Testis (tissue), 3 donors: ENCODE results near the gene SIK2. TPM values are rescaled to one million over a fixed set of nuclear protein-coding genes. Genes with fewer than 3 reads are reported as not detected.

Experiments used
- DNase-seq: peaks from one replicate; pipeline ENCODE4 v3.0.0-alpha.2; 2019
- H3K27ac ChIP-seq, 2 donors: fragments of 200-600 bp; sonication (generic); one replicate each; pipeline ENCODE4 v1.5.1; 2019
- H3K27me3 ChIP-seq: fragments of 200-600 bp; sonication (generic); one replicate; pipeline ENCODE4 v1.5.1; 2019
- H3K36me3 ChIP-seq: fragments of 200-600 bp; sonication (generic); one replicate; pipeline ENCODE4 v1.5.1; 2017; ENCODE audit warnings: low read depth; ENCODE audit errors: missing control alignments
- H3K4me1 ChIP-seq: fragments of 200-600 bp; sonication (generic); one replicate; pipeline ENCODE4 v1.5.1; 2019
- H3K4me3 ChIP-seq, 2 donors: fragments of 200-600 bp; sonication (generic); one replicate each; pipeline ENCODE4 v1.5.1; 2017 to 2019
- H3K9me3 ChIP-seq: fragments of 200-600 bp; sonication (generic); one replicate; pipeline ENCODE4 v1.5.1; 2017
- CTCF ChIP-seq, 3 experiments: fragments of 450-650 bp in 2 of 3; fragments of 200-600 bp in 1 of 3; sonication (generic) in 1 of 3; IDR thresholded peaks; one replicate each; pipeline ENCODE4 v1.5.1; 2016 to 2019; ENCODE audit warnings: antibody characterized with exemption in 3 of 3, mild to moderate bottlenecking in 2 of 3, moderate library complexity in 1 of 3
- POLR2A ChIP-seq: fragments of 450-650 bp; IDR thresholded peaks from one replicate; pipeline ENCODE4 v1.6.1; 2017; ENCODE audit warnings: antibody characterized with exemption, mild to moderate bottlenecking, moderate library complexity
- WGBS, 2 donors: methylation state at CpG; one replicate each; pipeline ENCODE4 v1.1.5; 2018; 5-methylcytosine and 5-hydroxymethylcytosine counted together
- intact Hi-C: fragments of 100-400 bp; cut with DNase I; formaldehyde crosslinking; loops from one replicate; pipeline ENCODE4 v1.15.1; 2023; ENCODE audit warnings: low total_unique reads
- polyA plus RNA-seq: library from polyadenylated mRNA; stranded (reverse); fragments of 350-450 nt; fragmentation: Illumina TruSeq; extraction: RNeasy Lipid Tissue Mini Kit (QIAGEN cat#74804); gene quantifications from one replicate; pipeline ENCODE4 v1.2.3, GENCODE V29; 2014; ENCODE audit warnings: low read depth, low replicate concordance; ENCODE audit not compliant: insufficient read depth
- total RNA-seq, 2 donors: library from RNA; depleted of rRNA; stranded (reverse); fragments of >200 nt; gene quantifications; one replicate each; pipeline ENCODE4 v1.2.3, GENCODE V29; 2016

Gene SIK2
- total and polyA plus RNA-seq, 3 donors from 2014 or later, result 7.6 to 9.8 (median 8.9) TPM

GRCh38 chr11:111718436-111718835 lies 116.2 kb downstream of the SIK2 start:
- Histone ChIP-seq H3K27ac (no peak overlapping the region), H3K4me1 (no peaks in the 10 kb centered on the region), H3K9me3 (no peaks in the 10 kb centered on the region), H3K27me3 (no peaks in the 10 kb centered on the region), H3K4me3 (no peak overlapping the region), H3K36me3 (no peaks in the 10 kb centered on the region)
- intact Hi-C loops, result no loop called here
- WGBS, 2 donors, result 84 to 91% methylated on average over 6 of the region's 6 CpGs
- TF ChIP-seq CTCF (IDR thresholded peaks at IDR 0.05), result no peak
- no peak for TF ChIP-seq POLR2A
- DNase-seq, result no peak

GRCh38 chr11:111718859-111719258 lies 116.6 kb downstream of the SIK2 start:
- H3K9me3 ChIP-seq, result no peaks in the 10 kb centered on the region
- intact Hi-C loops, result no loop called here
- H3K4me1 ChIP-seq, result no peaks in the 10 kb centered on the region
- TF ChIP-seq POLR2A (no peak), CTCF (IDR thresholded peaks at IDR 0.05) (no peak)
- no peak overlapping the region for H3K4me3 ChIP-seq
- WGBS, 2 donors, result 96 to 98% methylated on average over 5 of the region's 5 CpGs
- H3K27me3 ChIP-seq, result no peaks in the 10 kb centered on the region
- no peak for DNase-seq
- H3K36me3 ChIP-seq, result no peaks in the 10 kb centered on the region
- H3K27ac ChIP-seq, result no peak overlapping the region

- TF ChIP-seq POLR2A, result no peak
- no peak for TF ChIP-seq CTCF (IDR thresholded peaks at IDR 0.05)
- H3K27ac ChIP-seq, result no peak overlapping the region
- no peaks in the 10 kb centered on the region for H3K36me3 ChIP-seq
- 93 to 95% methylated on average over 2 of the region's 2 CpGs for WGBS, 2 donors
- no peaks in the 10 kb centered on the region for H3K9me3 ChIP-seq
- intact Hi-C loops, result no loop called here
- no peak for DNase-seq
- H3K4me1 ChIP-seq, result no peaks in the 10 kb centered on the region
- no peak overlapping the region for H3K4me3 ChIP-seq
- no peaks in the 10 kb centered on the region for H3K27me3 ChIP-seq
Measured at GRCh38 chr11:111719379-111719778, 117.1 kb downstream of the SIK2 start.

GRCh38 chr11:111720801-111721494 lies 118.7 kb downstream of the SIK2 start:
- DNase-seq, result no peak
- intact Hi-C loops, result no loop called here
- Histone ChIP-seq H3K27me3 (no peaks in the 10 kb centered on the region), H3K27ac (no peak overlapping the region), H3K9me3 (no peaks in the 10 kb centered on the region), H3K4me1 (no peaks in the 10 kb centered on the region), H3K36me3 (no peaks in the 10 kb centered on the region), H3K4me3 (no peak overlapping the region)
- TF ChIP-seq POLR2A (no peak), CTCF (IDR thresholded peaks at IDR 0.05) (no peak)
- WGBS, 2 donors, result 77 to 80% methylated on average over 7 of the region's 7 CpGs

GRCh38 chr11:111722501-111722900 lies 120.3 kb downstream of the SIK2 start:
- H3K4me1 ChIP-seq, result no peaks in the 10 kb centered on the region
- no peak overlapping the region for H3K27ac ChIP-seq
- WGBS, 2 donors, result 91 to 92% methylated on average over 8 of the region's 8 CpGs
- intact Hi-C loops, result no loop called here
- TF ChIP-seq POLR2A, result no peak
- TF ChIP-seq CTCF (IDR thresholded peaks at IDR 0.05), result no peak
- no peaks in the 10 kb centered on the region for H3K36me3 ChIP-seq
- no peaks in the 10 kb centered on the region for H3K27me3 ChIP-seq
- no peaks in the 10 kb centered on the region for H3K9me3 ChIP-seq
- H3K4me3 ChIP-seq, result no peak overlapping the region
- no peak for DNase-seq
